GM12873 (cell line): ENCODE results near the gene FNDC3B.

Source experiments
- CTCF ChIP-seq: IDR thresholded peaks from 2 replicates; pipeline ENCODE4 v1.5.1; 2012; ENCODE audit warnings: low read depth, mild to moderate bottlenecking, moderate library complexity, low read length, control low read depth; ENCODE audit not compliant: insufficient read depth; ENCODE audit errors: missing control alignments

The FNDC3B gene

DNA sequence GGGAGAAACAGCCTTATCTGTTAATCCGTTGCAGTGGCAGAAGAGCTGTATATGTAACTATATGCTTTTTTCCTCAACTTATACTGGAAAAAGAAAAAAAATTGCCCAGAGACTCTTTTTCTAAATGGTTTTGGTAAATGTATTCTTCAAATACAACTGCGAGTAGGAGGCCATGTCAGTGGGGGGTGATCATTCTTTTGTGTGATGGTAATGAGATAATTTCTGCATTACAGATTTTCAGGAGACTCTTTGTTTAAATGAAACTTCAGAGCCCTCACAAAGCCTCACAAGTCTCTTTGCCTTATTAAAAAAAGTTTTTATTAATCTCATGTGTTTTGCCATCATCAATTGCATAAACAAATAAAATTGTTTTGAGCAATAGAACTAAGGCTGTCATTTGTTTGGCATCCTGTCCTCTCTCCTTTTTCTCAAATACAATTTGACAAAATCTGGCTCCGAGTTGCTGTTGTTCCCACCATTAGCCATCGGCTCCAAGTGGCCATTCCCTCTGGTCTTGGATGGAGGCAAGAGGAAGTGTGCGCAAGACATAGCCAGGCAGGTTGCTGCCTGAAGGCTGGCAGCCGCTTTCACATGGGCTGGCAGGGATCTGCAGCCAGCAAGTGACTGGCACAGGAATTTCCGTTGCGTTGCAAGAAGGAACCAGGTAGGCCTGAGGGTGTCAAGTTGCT lies 116.7 kb downstream of the FNDC3B start:
- no peak for TF ChIP-seq CTCF

DNA sequence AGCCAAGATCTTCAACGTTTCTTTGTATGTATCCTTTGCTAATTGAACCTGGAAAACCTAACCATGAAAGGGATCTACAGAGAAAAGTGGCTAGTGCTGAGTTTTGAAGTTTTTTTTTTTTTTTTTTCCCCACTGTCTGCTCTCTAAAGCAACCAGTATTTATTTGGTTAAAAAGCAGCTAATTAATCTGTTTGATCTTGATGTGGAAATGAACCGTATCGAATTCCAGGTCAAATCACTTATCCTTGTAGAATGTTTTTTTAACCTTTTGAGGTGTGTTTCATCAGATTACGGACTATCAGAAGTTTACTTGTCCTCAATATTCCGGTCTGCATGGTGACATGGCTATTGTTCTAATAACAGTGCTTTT lies 117.2 kb downstream of the FNDC3B start:
- no peak for TF ChIP-seq CTCF

- no peak for TF ChIP-seq CTCF
These were observed 118.3 kb downstream of the FNDC3B start for GRCh38 chr3:172157564-172158258.

- no peak for TF ChIP-seq CTCF
These were observed 119.4 kb downstream of the FNDC3B start for GRCh38 chr3:172158741-172159140.

DNA sequence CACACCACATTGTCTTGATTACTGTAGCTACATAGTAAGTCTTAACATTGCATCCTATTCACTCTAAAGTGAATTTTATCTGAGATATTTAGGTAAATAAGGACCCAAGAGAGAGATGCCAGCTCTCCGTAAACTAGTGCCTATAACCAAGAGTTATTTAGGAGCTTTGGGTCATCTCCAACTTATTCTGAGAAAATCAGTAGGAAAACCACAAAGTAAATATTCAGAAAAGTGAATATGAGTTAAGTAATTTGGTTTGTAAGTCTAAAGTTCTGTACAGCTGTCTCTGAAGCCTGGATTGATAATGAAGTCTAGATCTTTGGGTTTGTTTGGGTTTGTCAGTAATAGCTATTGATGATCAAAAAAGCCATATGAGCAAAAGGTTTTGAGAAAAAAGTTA lies 120.0 kb downstream of the FNDC3B start:
- no peak for TF ChIP-seq CTCF

- TF ChIP-seq CTCF, result no peak
These were observed 120.7 kb downstream of the FNDC3B start for GRCh38 chr3:172159962-172160538.

DNA sequence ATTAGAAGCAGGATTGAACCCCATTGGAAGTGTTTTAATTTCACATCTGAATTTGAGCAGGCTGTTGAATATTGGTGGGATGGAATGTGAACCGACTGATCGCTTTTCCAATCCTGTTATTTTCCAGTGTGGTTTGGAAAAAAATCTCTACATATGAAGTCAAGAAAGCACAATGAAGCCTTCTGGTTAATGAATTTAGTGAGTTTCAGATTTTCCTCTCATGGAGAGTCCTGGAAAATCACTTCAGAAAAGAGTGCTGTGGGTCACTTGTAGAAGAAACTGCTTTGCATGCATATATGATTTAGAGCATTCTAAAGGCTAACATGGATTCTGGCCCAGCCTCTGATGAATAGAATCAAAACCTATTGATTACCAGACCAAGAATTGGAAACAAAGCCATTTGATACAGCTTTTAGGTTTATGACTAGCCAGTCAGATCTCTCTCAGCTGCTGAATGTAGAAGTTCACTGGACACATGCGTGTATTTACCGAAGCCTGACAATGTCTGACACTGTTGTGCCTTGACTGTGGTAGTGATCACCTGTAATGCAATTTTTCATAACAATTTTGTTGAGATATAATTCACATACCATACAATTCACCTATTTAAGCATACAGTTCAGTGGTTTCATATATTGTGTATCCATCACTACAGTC lies 121.9 kb downstream of the FNDC3B start:
- no peak for TF ChIP-seq CTCF
